ENCODE results near the gene ACAP1.
"Not testable (repeated sequence)": the region's sequence is repeated elsewhere in the genome, so short reads cannot be mapped to it uniquely, and the experiment has no call there.

Gene ACAP1

GRCh38 chr17:7329997-7330637 is 6.2 kb upstream of the ACAP1 start:
- peak; percentile 82 to 86 for DNase-seq

GRCh38 chr17:7330638-7331015 is 5.7 kb upstream of the ACAP1 start:
- no peak for DNase-seq

GRCh38 chr17:7332111-7332510 is 4.2 kb upstream of the ACAP1 start:
- DNase-seq = no peak

GRCh38 chr17:7332600-7333069 is 3.7 kb upstream of the ACAP1 start:
- peak; percentile 43 to 72 for DNase-seq

- DNase-seq = no peak
Observed at GRCh38 chr17:7334938-7335538, 1.3 kb upstream of the ACAP1 start.

GRCh38 chr17:7335765-7336164 is 564 bp upstream of the ACAP1 start:
- not testable (repeated sequence) for DNase-seq

- not testable (repeated sequence) for DNase-seq
Observed at GRCh38 chr17:7337600-7337999, 1.3 kb downstream of the ACAP1 start.

- DNase-seq = no peak
Observed at GRCh38 chr17:7340179-7340578, 3.9 kb downstream of the ACAP1 start.

GRCh38 chr17:7341842-7342241 is 5.5 kb downstream of the ACAP1 start:
- DNase-seq = no peak

- no peak for DNase-seq
Observed at GRCh38 chr17:7343250-7343649, 6.9 kb downstream of the ACAP1 start.

- no peak for DNase-seq
Observed at GRCh38 chr17:7346761-7347614, 10.7 kb downstream of the ACAP1 start.

- no peak for DNase-seq
Observed at GRCh38 chr17:7347630-7348477, 11.5 kb downstream of the ACAP1 start.

GRCh38 chr17:7348478-7349242 is 12.3 kb downstream of the ACAP1 start:
- DNase-seq = no peak

GRCh38 chr17:7351665-7352502 is 15.6 kb downstream of the ACAP1 start, which contains the start of gene KCTD11:
Gene KCTD11 (plus strand): TSS chr17:7352162.
- DNase-seq = peak; percentile 74 to 83

GRCh38 chr17:7352503-7352889 is 16.2 kb downstream of the ACAP1 start:
- DNase-seq = peak in 1 of 2 donors; percentile 25

- DNase-seq = no peak
Observed at GRCh38 chr17:7352910-7353635, 16.7 kb downstream of the ACAP1 start.

GRCh38 chr17:7354262-7354843 is 18.0 kb downstream of the ACAP1 start:
- peak in 1 of 2 donors; percentile 25 for DNase-seq

GRCh38 chr17:7355053-7355452 is 18.7 kb downstream of the ACAP1 start, which contains the start of gene TMEM95:
Gene TMEM95 (plus strand): TSS chr17:7355156. CDS start chr17:7355205, 49 bp downstream.
- DNase-seq = no peak

GRCh38 chr17:7355573-7355972 is 19.2 kb downstream of the ACAP1 start:
- no peak for DNase-seq

GRCh38 chr17:7356072-7356549 is 19.8 kb downstream of the ACAP1 start:
- peak; percentile 84 to 89 for DNase-seq

All from CD4-positive, alpha-beta T cell treated with Interferon alpha-2 for 1 hour (primary cell).